ENCODE data around the gene CLEC2A. TPM values are rescaled to one million over a fixed set of nuclear protein-coding genes. Genes with fewer than 3 reads are reported as not detected.

Gene CLEC2A
- polyA plus RNA-seq, 3 donors from 2014 or later, result not detected

DNA sequence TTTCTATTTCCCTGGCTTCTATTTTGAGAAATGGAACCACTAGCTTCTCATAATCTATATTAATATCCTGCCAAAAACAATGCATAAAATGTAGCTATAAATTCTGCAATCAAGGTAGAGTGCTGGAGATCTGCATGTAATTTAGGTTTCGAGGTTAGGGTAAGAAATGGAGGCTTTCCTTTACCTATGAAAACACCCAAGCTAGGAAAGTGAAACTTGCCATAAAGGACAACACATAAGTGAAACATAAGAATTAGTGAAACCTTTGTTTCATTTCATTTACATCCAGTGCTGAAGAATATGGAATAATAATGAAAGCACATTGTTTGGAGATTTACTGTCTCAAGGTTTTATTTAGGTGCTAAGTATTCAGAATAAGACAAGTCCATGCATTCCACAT lies 9.7 kb downstream of the CLEC2A start:
- Mint-ChIP-seq H3K4me1 (peaks cover 6 to 15% of the 10 kb centered on the region in 2 donors), H3K4me3 (no peak overlapping the region), H3K27ac (no peak overlapping the region)

DNA sequence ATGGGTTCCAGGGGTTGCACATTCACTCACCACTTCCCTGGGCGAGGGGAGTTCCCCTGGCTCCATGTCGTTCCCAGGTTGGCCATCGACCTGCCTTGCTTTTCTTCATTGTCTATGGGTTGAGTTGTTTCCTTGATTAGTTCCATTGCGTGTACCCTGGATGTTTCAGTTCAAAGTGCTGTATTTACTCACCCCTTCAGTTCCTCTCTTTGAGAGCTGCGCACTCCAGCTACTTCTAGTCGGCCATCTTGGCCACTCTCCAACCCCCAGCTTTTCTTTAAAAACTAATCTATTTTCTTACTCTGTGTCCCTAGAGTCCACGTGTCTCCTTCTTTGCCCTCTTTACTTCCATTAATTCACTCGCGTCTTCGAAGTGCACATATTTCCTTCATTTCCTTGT lies 11.7 kb downstream of the CLEC2A start:
- no peak for DNase-seq
- Mint-ChIP-seq H3K9me3 (no peaks in the 10 kb centered on the region), H3K4me3 (no peak overlapping the region), H3K27ac (no peak overlapping the region), H3K4me1 (peaks cover 3 to 9% of the 10 kb centered on the region in 2 donors), H3K36me3 (no peaks in the 10 kb centered on the region), H3K27me3 (ENCODE audit: low read depth in 3 of 3) (peaks cover 0 to 1% (median 0%) of the 10 kb centered on the region in 3 donors)

More for the DNA sequence above, 9.7 kb downstream of the CLEC2A start:
- no peaks in the 10 kb centered on the region for H3K9me3 Mint-ChIP-seq
- peaks cover 0 to 1% (median 0%) of the 10 kb centered on the region in 3 donors for H3K27me3 Mint-ChIP-seq (ENCODE audit: low read depth in 3 of 3)
- H3K36me3 Mint-ChIP-seq, result no peaks in the 10 kb centered on the region
- DNase-seq, result no peak

DNA sequence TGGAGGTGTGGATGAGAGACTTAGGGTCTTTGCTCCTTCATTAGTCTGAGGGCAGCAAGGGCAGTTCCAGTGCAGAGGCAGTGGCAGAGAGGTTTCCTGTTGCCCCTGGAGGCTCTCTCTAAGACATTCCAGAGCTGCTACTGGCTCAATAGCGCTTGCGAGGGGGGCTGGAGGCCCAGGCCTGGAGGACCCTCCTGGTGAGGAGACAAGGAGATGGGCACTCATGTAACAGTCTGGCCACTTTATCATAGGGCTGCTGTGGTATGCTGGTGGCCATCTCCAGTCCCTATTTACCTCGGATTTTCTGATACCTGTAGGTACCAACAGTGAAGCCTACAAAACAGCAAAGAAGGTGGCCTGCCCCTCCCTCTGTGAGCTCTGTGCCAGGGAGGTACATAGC lies 12.7 kb downstream of the CLEC2A start:
- H3K36me3 Mint-ChIP-seq, result no peaks in the 10 kb centered on the region
- DNase-seq, result no peak
- H3K27me3 Mint-ChIP-seq (ENCODE audit: low read depth in 3 of 3), result peaks cover 0 to 1% (median 0%) of the 10 kb centered on the region in 3 donors
- H3K4me1 Mint-ChIP-seq, result peaks cover 3 to 7% of the 10 kb centered on the region in 2 donors
- no peak overlapping the region for H3K27ac Mint-ChIP-seq
- H3K4me3 Mint-ChIP-seq, result no peak overlapping the region
- H3K9me3 Mint-ChIP-seq, result no peaks in the 10 kb centered on the region

DNA sequence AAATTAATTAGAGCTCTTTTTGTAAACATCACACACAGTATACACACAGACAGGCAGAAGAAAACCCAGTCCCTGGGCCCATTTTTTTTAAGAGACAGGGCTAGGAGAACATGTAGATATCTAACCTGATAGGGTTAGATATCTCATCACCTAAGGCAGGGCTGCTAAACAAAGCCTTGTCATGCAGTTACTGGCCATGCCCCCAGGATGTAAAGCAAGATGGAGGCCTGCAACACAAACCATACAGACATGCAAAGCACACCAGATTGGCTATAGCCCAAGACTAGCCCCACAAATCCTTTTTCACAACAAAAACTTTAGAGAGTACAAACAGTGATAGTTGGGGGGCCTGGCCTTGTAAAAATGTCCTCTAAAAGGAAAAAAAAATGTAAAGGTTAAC lies 20.5 kb downstream of the CLEC2A start:
- peaks cover 27 to 34% of the 10 kb centered on the region in 2 donors for H3K4me1 Mint-ChIP-seq
- no peak overlapping the region for H3K27ac Mint-ChIP-seq
- no peaks in the 10 kb centered on the region for H3K27me3 Mint-ChIP-seq (ENCODE audit: low read depth in 3 of 3)
- H3K9me3 Mint-ChIP-seq, result peaks cover 13 to 37% (median 29%) of the 10 kb centered on the region in 6 donors
- H3K36me3 Mint-ChIP-seq, result peaks cover 6 to 16% (median 13%) of the 10 kb centered on the region in 3 donors
- no peak for DNase-seq
- H3K4me3 Mint-ChIP-seq, result peak overlapping the region in 1 of 5 donors; percentile 21

DNA sequence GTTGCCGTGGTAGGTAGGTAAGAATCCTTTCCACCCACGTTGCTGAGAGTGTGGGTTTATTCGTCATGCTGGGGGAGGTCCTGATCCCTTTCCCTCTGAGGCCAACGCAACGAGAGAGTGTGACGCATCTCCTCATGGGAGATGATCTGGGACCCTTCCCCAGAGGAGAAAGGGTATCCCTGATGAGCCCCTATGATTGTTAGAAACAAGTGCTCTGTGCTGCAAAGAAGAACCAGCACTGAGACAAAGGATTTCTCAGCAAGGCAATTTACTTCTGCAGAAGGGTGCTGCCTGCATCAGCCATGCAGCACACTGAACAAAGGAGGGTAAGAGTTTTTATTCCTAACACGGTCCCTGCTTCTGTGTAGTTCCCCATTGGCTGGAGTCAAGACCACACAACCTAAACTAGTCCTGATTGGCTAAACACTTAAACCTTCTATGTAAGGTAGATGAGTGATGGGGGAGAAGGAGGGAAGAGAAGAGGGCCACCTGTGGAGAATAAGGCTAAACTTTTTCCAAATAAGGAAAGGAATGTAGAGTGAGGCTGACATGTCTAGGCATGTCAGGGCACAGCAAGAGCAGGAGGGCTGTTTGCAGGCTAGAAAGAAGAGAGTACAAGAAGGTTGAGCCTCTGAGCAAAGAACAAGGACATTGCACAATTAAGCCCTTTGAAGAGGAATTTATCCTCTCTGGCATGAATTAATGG lies 21.3 kb downstream of the CLEC2A start:
- H3K27ac Mint-ChIP-seq, result peak overlapping the region in 3 of 6 donors; percentile 3 to 77 (median 20)
- H3K27me3 Mint-ChIP-seq (ENCODE audit: low read depth in 3 of 3), result no peaks in the 10 kb centered on the region
- no peak for DNase-seq
- peaks cover 35 to 42% of the 10 kb centered on the region in 2 donors for H3K4me1 Mint-ChIP-seq
- peaks cover 13 to 37% (median 29%) of the 10 kb centered on the region in 6 donors for H3K9me3 Mint-ChIP-seq
- peaks cover 6 to 16% (median 13%) of the 10 kb centered on the region in 3 donors for H3K36me3 Mint-ChIP-seq
- no peak overlapping the region for H3K4me3 Mint-ChIP-seq

DNA sequence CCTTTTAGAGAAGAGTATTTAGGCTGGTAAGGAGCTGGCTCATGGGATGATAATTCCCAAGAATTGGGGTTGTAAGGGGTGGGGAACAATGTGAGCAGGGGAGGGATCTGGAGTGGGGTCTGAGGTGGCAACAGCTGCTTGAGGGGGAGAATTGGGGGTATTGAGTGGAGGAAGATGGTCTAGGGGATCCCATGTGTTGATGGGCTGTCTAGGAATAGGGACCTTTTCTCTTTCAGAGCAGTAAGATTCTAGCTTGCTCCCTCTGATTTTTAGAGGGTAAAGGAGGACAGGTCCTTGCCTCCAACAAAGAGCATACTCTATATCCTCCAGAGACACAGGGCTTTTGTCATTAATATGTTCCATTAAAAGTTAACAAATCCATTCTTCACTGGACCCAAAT lies 22.4 kb downstream of the CLEC2A start:
- no peak for DNase-seq
- Mint-ChIP-seq H3K27me3 (ENCODE audit: low read depth in 3 of 3) (no peaks in the 10 kb centered on the region), H3K36me3 (peaks cover 6 to 16% (median 13%) of the 10 kb centered on the region in 3 donors), H3K27ac (peak overlapping the region in 1 of 6 donors; percentile 21), H3K4me3 (no peak overlapping the region), H3K9me3 (peaks cover 13 to 37% (median 29%) of the 10 kb centered on the region in 6 donors), H3K4me1 (peaks cover 38 to 50% of the 10 kb centered on the region in 2 donors)

DNA sequence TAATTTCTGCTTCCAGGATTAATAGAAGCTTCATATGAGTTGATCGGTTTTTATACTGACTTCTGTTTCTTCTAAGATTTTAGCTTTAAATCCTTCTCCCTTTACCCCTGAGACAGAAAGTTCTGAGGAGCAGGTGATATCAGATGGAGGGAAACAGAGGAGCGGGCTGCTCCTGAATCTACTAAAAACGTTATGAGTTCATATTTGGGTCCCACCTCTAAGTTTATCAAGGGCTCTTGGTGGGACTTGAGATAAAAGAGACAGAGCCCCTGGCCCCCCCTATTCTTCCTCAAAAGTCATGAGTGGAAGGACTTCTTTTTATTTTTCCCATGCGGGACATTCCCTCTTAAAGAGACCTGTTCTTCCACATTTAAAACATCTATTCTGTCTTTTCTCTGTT lies 23.8 kb downstream of the CLEC2A start:
- Mint-ChIP-seq H3K9me3 (peaks cover 10 to 37% (median 30%) of the 10 kb centered on the region in 6 donors), H3K4me1 (peaks cover 38 to 50% of the 10 kb centered on the region in 2 donors), H3K4me3 (no peak overlapping the region)

DNA sequence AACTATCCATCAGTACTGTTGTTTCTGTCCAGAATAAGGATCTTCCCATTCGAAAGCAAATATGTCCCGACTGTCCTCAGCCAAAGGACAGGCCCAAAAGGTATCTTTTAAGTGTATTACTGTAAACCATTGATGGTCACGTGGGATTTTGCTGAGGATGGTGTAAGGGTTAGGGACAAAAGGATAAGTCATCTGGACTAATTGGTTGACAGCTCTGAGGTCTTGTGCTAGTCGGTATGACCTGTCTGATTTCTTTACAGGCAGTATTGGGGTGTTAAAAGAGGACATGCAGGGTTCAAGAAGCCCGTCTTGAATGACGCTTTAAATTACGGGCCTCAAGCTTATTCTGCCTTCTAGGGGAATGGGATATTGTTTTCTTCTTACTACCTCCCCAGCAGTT lies 24.4 kb downstream of the CLEC2A start:
- Mint-ChIP-seq H3K36me3 (peaks cover 6 to 19% (median 12%) of the 10 kb centered on the region in 3 donors), H3K4me3 (no peak overlapping the region), H3K9me3 (peaks cover 14 to 40% (median 34%) of the 10 kb centered on the region in 6 donors), H3K27ac (peak overlapping the region in 4 of 6 donors; percentile 44 to 77 (median 52)), H3K27me3 (ENCODE audit: low read depth in 3 of 3) (no peaks in the 10 kb centered on the region), H3K4me1 (peaks cover 36 to 45% of the 10 kb centered on the region in 2 donors)
- DNase-seq, result no peak

More for the DNA sequence above, 23.8 kb downstream of the CLEC2A start:
- no peaks in the 10 kb centered on the region for H3K27me3 Mint-ChIP-seq (ENCODE audit: low read depth in 3 of 3)
- DNase-seq, result no peak
- H3K27ac Mint-ChIP-seq, result peak overlapping the region in 3 of 6 donors; percentile 44 to 56 (median 49)
- H3K36me3 Mint-ChIP-seq, result peaks cover 6 to 16% (median 13%) of the 10 kb centered on the region in 3 donors

DNA sequence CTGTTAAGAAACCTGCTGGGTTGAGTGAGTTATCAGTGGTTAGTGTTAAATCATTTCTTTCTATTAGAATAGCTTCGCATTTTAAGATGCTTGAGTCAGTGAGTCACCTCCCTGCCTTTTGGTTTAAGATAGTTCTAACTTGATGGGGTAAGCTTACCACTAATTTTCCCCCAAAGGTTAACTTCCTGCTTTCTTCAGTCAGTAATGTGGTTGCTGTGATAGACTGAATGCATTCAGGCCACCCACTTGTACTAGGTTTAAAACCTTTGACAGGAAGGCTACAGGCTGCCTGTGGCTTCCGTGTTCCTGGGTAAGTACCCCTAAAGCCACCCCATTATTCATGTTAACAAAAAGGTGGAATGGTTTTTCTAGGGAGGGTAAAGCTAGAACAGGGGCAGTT lies 25.3 kb downstream of the CLEC2A start:
- H3K36me3 Mint-ChIP-seq, result peaks cover 6 to 17% (median 9%) of the 10 kb centered on the region in 3 donors
- peaks cover 14 to 40% (median 37%) of the 10 kb centered on the region in 6 donors for H3K9me3 Mint-ChIP-seq
- peak overlapping the region; percentile 42 to 68 (median 64) for H3K4me3 Mint-ChIP-seq
- DNase-seq, result peak; percentile 74 to 75 (median 74)
- peaks cover 0 to under 1% (median 0%) of the 10 kb centered on the region in 3 donors for H3K27me3 Mint-ChIP-seq (ENCODE audit: low read depth in 3 of 3)
- H3K4me1 Mint-ChIP-seq, result peaks cover 30 to 41% of the 10 kb centered on the region in 2 donors
- H3K27ac Mint-ChIP-seq, result peak overlapping the region; percentile 56 to 87 (median 80)

DNA sequence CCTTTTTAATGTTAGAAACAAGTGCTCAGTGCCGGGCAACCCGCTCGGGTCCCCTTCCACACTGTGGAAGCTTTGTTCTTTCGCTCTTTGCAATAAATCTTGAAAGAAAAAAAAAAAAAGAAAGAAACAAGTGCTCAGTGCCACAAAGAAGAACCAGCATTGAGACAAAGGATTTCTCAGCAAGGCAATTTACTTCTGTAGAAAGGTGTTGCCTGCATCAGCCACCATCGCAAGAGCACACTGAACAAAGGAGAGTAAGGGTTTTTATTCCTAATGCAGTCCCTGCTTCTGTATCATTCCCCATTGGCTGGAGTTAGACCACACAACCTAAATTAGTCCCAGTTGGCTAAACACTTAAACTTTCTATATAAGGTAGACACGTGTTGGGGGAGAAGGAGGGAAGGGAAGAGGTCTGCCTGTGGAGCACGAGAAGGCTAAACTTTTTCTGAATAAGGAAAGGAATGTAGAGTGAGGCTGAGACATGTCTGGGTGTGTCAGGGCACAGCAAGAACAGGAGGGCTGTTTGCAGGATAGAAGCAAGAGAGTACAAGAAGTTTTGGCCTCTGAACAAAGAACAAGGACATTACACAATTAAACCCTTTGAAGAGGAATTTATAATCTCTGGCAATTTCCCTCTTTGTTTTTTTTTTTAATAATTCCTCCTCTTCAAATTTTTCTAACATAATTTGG lies 29.5 kb downstream of the CLEC2A start:
- peaks cover 0 to 7% (median 0%) of the 10 kb centered on the region in 3 donors for H3K36me3 Mint-ChIP-seq
- peaks cover 4 to 17% (median 13%) of the 10 kb centered on the region in 6 donors for H3K9me3 Mint-ChIP-seq
- no peak for DNase-seq
- H3K4me1 Mint-ChIP-seq, result peaks cover 20 to 26% of the 10 kb centered on the region in 2 donors
- H3K4me3 Mint-ChIP-seq, result no peak overlapping the region
- H3K27me3 Mint-ChIP-seq (ENCODE audit: low read depth in 3 of 3), result peaks cover 0 to 6% (median 3%) of the 10 kb centered on the region in 3 donors
- no peak overlapping the region for H3K27ac Mint-ChIP-seq

DNA sequence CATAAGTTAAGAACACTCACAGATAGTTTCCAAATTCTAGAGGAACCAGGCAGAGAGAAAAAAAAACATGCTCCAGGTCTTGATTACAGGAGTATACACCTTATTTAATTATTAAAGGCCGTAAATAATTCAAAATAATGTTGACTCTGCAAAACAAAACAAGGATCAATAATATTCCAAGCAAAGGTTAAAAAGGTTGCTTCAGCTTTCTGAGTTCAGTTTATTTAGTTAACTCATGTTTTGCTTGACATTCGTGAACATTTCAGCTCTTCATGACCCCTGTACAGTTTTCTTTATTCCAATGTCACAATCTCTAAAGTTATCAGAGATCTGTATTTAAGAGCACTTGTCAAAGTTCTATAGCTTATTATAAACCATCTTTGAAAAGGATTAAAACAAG lies 31.2 kb downstream of the CLEC2A start:
- Mint-ChIP-seq H3K4me1 (peaks cover 3 to 9% of the 10 kb centered on the region in 2 donors), H3K27me3 (ENCODE audit: low read depth in 3 of 3) (peaks cover 0 to 6% (median 6%) of the 10 kb centered on the region in 3 donors), H3K27ac (no peak overlapping the region), H3K9me3 (peaks cover 4 to 17% (median 13%) of the 10 kb centered on the region in 6 donors), H3K4me3 (no peak overlapping the region), H3K36me3 (peaks cover 0 to 7% (median 0%) of the 10 kb centered on the region in 3 donors)
- DNase-seq, result no peak

DNA sequence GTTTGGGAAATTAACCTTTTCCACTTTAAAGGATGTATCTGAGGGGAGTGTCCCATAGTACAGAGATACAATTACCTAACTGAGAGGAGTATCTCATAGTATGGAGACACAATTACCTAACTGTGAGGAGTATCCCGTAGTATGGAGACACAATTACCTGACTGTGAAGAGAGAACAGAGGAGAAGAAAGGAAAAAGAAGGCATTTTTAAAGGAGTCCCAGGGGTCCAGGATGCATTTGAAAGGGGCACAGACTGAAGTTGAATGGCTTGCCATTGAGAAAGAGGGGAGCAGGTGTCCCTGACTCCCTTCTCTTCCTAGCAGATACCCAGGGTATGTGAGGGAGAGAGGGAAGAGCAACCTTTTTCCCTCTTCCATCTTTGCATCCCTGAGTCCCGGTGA lies 33.0 kb downstream of the CLEC2A start:
- Mint-ChIP-seq H3K36me3 (peaks cover 0 to 7% (median 0%) of the 10 kb centered on the region in 3 donors), H3K27me3 (ENCODE audit: low read depth in 3 of 3) (peaks cover 0 to 6% (median 6%) of the 10 kb centered on the region in 3 donors), H3K27ac (no peak overlapping the region), H3K4me3 (no peak overlapping the region), H3K4me1 (no peaks in the 10 kb centered on the region), H3K9me3 (peaks cover 4 to 17% (median 13%) of the 10 kb centered on the region in 6 donors)
- no peak for DNase-seq

DNA sequence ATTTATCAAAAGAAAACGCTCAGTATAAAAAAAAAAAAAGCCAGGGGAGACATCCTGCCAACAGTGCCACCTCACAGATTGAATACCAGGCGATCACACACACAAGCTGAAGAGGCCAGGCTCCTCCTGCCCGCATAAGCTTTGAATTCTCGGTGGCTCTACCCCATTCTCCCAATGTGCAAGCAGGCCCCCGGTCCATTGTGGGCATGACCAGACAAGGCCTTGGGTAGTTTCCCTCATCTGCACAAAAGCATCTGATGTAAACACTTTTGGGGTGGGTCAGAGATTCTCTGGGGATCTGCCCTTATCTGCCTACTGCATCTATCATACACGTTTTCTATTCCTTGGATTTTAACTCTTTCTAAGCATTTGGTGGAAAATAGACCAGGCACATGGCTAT lies 34.6 kb downstream of the CLEC2A start:
- no peak overlapping the region for H3K27ac Mint-ChIP-seq
- no peaks in the 10 kb centered on the region for H3K4me1 Mint-ChIP-seq
- peaks cover 0 to 6% (median 5%) of the 10 kb centered on the region in 6 donors for H3K9me3 Mint-ChIP-seq
- H3K27me3 Mint-ChIP-seq (ENCODE audit: low read depth in 3 of 3), result peaks cover 2 to 6% (median 6%) of the 10 kb centered on the region in 3 donors
- peaks cover 0 to under 1% (median 0%) of the 10 kb centered on the region in 3 donors for H3K36me3 Mint-ChIP-seq
- H3K4me3 Mint-ChIP-seq, result no peak overlapping the region
- no peak for DNase-seq

Data from immature natural killer cell (primary cell).